Measurements from ENCODE around the gene NRDE2.
A peak's percentile ranks its signal among the peaks of the same experiment; 100 is the strongest.

The NRDE2 gene

GRCh38 chr14:90295870-90296516, 35.7 kb downstream of the NRDE2 start:
- DNase-seq (ENCODE audit: low spot score) = no peak

DNA sequence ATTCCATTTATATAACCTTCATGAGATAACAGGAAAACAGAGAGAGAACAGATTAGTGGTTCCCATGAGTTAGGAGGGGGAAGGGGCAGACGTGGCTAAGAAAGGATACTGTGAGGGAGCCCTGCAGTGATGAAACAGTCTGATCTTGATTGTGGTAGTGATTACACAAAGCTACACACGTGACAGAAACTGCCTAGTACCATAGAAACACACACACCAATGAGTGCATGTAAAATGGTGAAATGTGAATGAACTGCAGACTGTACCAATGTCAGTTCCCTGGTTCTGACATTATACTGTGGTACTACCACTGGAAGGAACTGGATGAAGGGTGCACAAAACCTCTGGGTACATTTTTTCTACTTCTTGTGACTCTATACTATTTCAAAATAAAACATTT, 36.9 kb downstream of the NRDE2 start:
- no peak for DNase-seq (ENCODE audit: low spot score)

DNA sequence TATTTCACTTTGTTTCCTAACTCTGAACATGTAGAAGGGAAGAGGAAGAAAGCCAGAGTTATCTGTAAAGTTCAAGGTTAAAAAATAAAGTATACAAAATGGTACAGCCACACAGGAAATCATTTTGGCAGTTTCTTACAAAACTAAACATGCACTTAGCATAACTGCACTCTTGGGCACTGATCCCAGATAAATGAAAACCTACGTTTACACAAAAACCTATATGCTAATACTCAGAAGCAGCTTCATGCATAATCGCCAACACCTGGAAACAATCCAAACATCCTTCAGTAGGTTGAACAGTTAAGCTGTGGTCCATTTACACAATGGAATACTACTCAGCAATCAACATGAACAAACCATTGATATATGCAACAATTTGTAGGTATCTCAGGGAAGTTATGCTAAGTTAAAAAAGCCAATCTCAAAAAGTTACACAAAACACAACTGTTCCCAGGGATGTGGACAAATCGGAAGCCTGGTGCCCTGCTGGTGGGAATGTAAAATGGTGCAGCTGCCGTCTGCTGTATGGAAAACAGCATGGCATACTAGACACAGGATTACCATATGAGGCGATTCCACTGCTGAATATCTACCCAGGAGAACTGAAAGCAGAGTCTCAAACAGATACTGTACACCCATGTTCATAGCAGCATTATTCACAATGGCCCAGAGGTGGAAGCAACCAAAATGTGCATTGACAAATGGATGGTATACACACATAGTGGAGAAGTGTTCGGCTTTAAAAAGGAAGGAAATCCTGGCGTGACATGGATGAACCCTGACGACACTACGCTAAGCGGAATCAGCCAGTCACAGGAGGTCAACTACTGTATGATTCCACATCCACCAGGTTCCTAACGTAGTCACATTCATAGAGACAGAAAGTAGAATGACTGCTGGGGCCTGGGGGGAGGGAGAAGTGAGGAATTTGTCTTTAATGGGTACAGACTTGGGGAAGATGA, 37.7 kb downstream of the NRDE2 start:
- no peak for DNase-seq (ENCODE audit: low spot score)

- DNase-seq (ENCODE audit: low spot score) = no peak
These were observed 40.0 kb downstream of the NRDE2 start for GRCh38 chr14:90291699-90292098.

- no peak for DNase-seq (ENCODE audit: low spot score)
These were observed 41.3 kb downstream of the NRDE2 start for GRCh38 chr14:90290337-90291011.

GRCh38 chr14:90288651-90289355, 42.9 kb downstream of the NRDE2 start:
- no peak for DNase-seq (ENCODE audit: low spot score)

DNA sequence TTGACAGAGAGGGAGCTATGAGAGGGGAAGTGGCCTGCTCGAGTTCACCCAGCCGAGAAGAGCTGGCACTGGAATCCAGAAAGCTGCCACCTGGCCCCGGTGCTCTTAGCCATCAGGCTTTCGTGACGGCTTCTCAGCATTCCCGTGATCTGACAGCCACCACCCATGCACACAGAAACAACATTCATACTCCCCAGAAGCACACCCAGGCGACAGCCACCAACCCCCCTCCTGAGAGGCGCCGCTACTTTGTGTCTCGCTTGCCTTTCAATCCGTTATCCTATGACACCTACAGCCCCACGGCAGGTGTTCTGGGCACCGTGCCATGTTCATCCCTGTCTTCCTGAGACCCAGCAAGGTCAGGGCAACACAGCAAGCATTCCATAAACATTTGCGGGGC, 44.0 kb downstream of the NRDE2 start:
- DNase-seq (ENCODE audit: low spot score) = no peak

GRCh38 chr14:90281756-90282155, 50.0 kb downstream of the NRDE2 start:
- DNase-seq (ENCODE audit: low spot score) = no peak

GRCh38 chr14:90281261-90281660, 50.5 kb downstream of the NRDE2 start:
- peak; percentile 70 for DNase-seq (ENCODE audit: low spot score)

- no peak for DNase-seq (ENCODE audit: low spot score)
These were observed 51.6 kb downstream of the NRDE2 start for GRCh38 chr14:90280096-90280495.

- DNase-seq (ENCODE audit: low spot score) = no peak
These were observed 53.3 kb downstream of the NRDE2 start for GRCh38 chr14:90278199-90279175.

GRCh38 chr14:90277581-90278198, 54.1 kb downstream of the NRDE2 start:
- DNase-seq (ENCODE audit: low spot score) = no peak

GRCh38 chr14:90276646-90277367, 54.9 kb downstream of the NRDE2 start:
- no peak for DNase-seq (ENCODE audit: low spot score)

DNA sequence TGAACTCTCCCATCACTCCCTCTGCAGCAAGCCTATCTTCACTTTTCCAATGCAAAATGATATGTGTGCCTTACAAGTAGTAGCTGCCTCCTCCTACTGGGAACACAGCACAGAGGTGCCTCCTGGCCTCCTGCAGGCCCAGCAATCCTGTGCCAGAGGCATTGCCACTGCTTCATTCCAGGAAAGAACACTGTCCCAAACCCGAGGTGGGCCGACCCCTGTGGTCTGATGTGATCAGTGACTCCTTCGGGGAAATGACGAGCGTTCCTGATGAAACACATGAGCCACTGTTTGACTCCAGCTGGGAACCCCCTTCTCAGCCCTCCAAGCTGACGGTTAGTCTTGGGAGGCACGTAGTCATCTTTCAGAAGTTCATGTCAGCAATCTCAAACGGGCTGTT, 55.9 kb downstream of the NRDE2 start:
- no peak for DNase-seq (ENCODE audit: low spot score)

GRCh38 chr14:90275458-90275814, 56.3 kb downstream of the NRDE2 start:
- no peak for DNase-seq (ENCODE audit: low spot score)

DNA sequence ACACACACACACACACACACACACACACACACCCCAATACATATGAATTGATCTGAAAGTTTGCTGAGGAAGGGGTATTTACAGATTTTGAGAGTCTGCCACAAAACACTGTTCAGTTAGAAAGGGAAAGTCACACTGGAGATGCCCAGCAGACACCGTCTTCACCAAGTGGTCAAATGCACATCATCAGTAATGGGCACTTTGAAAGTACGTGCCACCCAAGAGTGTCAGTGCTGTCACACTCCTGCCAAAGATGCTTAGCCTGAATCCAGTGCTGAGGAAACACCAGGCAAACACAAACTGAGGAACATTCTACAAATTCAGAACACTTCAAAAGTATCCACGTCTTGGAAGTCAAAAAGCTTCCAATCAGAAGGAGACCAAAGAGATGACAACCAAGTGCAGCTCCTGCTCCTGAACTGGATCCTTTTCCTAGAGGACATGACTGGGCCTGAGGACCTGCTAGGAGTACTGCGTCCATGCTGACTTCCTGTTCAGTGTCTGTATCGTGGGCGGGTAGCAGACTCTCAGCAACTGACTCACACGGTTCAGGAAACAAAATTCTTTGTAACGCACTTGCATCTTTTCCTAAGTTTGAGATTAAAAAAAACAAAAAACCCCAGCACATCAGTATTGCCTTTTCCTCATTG, 56.8 kb downstream of the NRDE2 start:
- peak; percentile 54 for DNase-seq (ENCODE audit: low spot score)

DNA sequence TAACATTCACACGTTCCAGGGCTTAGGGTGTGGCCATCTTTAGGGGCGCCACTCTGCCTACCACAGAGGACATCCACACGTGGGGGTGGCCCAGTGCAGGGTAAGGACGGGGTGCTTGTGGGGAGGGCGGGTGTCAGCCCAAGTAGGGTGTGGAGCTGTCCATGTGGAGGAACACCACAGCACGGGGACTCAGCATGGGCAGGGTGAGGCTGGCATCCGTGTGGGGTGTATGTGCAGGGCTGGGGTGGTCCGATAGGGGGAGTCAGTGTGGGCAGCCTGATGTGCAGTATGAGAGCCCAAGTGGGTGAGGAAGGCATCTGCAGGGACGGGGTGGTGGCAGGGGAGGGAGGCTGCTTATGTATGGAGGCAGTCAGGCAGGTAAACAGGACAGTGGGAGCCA, 57.7 kb downstream of the NRDE2 start:
- no peak for DNase-seq (ENCODE audit: low spot score)

GRCh38 chr14:90273532-90273931, 58.2 kb downstream of the NRDE2 start:
- DNase-seq (ENCODE audit: low spot score) = no peak

DNA sequence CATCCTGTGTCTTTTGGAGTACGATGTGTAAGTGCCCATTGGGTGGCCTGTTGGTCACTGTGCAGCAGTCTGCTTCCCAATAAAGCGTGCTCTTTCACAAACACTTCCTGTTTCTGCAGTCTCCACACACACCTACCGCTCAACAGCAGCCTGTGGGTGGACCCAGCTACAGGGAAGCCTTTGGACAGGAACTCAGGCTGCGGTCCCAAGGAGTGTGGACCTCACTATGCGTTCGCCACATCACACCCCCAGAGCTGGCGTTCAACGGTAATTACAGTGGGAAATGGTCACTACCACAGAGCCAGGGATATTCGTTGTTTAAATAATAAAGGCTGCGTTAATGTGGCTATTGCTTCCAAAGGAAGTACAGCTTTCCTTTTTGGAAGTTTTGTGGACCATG, 59.2 kb downstream of the NRDE2 start:
- DNase-seq (ENCODE audit: low spot score) = no peak

Data from RKO (cell line).